MM.1S (cell line): ENCODE results near the gene ARHGAP42.

Experiments used
- DNase-seq: peaks from one replicate; pipeline ENCODE4 v3.0.0-alpha.2; 2015
- H2AFZ ChIP-seq: fragments of 300-600 bp; sonication (generic); 2 replicates; pipeline ENCODE4 v1.6.0; 2016; ENCODE audit warnings: antibody characterized with exemption, low read length
- H3F3A ChIP-seq: fragments of 300-600 bp; sonication (generic); 2 replicates; pipeline ENCODE4 v1.6.1; 2016; ENCODE audit warnings: mild to moderate bottlenecking, antibody characterized with exemption, low read length, moderate library complexity, mixed read lengths; ENCODE audit not compliant: insufficient read depth
- H3K27ac ChIP-seq: fragments of 300-600 bp; sonication (generic); 2 replicates; pipeline ENCODE4 v1.5.1; 2016; ENCODE audit warnings: mild to moderate bottlenecking, low read length
- H3K27me3 ChIP-seq: fragments of 300-600 bp; sonication (generic); replicated peaks from 2 replicates; pipeline ENCODE4 v1.6.0; 2016; ENCODE audit warnings: low read length; ENCODE audit not compliant: insufficient read depth
- H3K36me3 ChIP-seq: fragments of 300-600 bp; sonication (generic); replicated peaks from 2 replicates; pipeline ENCODE4 v1.6.1; 2016; ENCODE audit warnings: mild to moderate bottlenecking, low read length, mixed read lengths; ENCODE audit not compliant: insufficient read depth
- H3K4me1 ChIP-seq: fragments of 300-600 bp; sonication (generic); 2 replicates; pipeline ENCODE4 v1.6.1; 2016; ENCODE audit warnings: low read length, mixed read lengths
- H3K4me2 ChIP-seq: fragments of 300-600 bp; sonication (generic); 2 replicates; pipeline ENCODE4 v1.6.0; 2016; ENCODE audit warnings: low read depth, low read length
- H3K4me3 ChIP-seq: fragments of 300-600 bp; sonication (generic); 2 replicates; pipeline ENCODE4 v1.5.1; 2016; ENCODE audit warnings: low read length, mixed read lengths
- H3K79me2 ChIP-seq: fragments of 300-600 bp; sonication (generic); 2 replicates; pipeline ENCODE4 v1.6.1; 2016; ENCODE audit warnings: mixed run types, low read length, mixed read lengths
- H3K9ac ChIP-seq: fragments of 300-600 bp; sonication (generic); 2 replicates; pipeline ENCODE4 v1.6.1; 2016; ENCODE audit warnings: low read length, mixed read lengths
- H3K9me2 ChIP-seq: fragments of 300-600 bp; sonication (generic); replicated peaks from 2 replicates; pipeline ENCODE4 v1.6.1; 2016; ENCODE audit warnings: mild to moderate bottlenecking, low read length, mixed read lengths; ENCODE audit not compliant: insufficient read depth
- H3K9me3 ChIP-seq: fragments of 300-600 bp; sonication (generic); replicated peaks from 2 replicates; pipeline ENCODE4 v1.6.1; 2016; ENCODE audit warnings: mild to moderate bottlenecking, low read length, mixed read lengths; ENCODE audit not compliant: insufficient read depth
- H4K20me1 ChIP-seq: fragments of 300-600 bp; sonication (generic); 2 replicates; pipeline ENCODE4 v1.6.1; 2016; ENCODE audit warnings: mild to moderate bottlenecking, low read length, moderate library complexity, mixed read lengths; ENCODE audit not compliant: insufficient read depth
- CTCF ChIP-seq: fragments of 300-600 bp; sonication (generic); IDR thresholded peaks from 2 replicates; pipeline ENCODE4 v1.5.1; 2016; ENCODE audit warnings: antibody characterized with exemption, low read length, mixed read lengths
- EZH2 ChIP-seq: fragments of 300-600 bp; sonication (generic); optimal IDR thresholded peaks from 2 replicates; pipeline ENCODE3; 2017; ENCODE audit warnings: low read depth, mild to moderate bottlenecking, antibody characterized with exemption, low read length, mixed read lengths
- EZH2phosphoT487 ChIP-seq: fragments of 300-600 bp; sonication (generic); IDR thresholded peaks from 2 replicates; pipeline ENCODE4 v1.6.1; 2018; ENCODE audit warnings: antibody characterized with exemption, low read length

ARHGAP42 gene

DNA sequence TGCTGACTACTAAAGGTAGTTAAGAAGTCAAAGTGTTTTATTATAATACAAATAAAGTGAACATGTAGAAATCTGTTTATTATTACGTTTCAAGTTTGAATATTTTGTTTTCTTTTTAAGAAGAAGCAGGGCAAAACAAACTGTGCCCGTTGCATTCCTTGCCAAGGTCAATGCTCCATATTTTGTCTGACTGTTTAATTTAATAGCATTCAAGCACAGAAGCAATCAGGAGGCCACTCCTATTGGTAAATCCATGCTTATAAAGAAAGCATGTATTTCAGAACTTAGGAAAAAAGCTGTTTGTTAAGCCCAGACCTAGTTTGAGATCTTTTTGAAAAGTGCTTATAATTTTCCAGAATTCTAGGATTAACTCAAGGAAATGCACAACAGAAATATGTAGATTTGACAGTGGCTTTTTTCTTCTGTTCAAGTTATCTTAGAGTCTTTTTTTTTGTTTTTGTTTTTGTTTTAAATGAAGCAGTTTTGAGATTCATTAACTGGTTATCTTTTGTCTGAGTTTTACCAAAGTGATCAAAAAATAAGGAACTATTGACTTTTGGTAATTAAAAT, 51.7 kb downstream of the ARHGAP42 start:
- Histone ChIP-seq H3K36me3 (no peaks in the 10 kb centered on the region), H2AFZ (no peak overlapping the region), H3F3A (no peaks in the 10 kb centered on the region), H3K4me1 (0 out of 2 replicates have a peak, but pooled peaks cover 16% of the 10 kb centered on the region), H3K9me2 (no peaks in the 10 kb centered on the region), H3K9ac (no peak overlapping the region), H3K27me3 (no peaks in the 10 kb centered on the region), H3K9me3 (no peaks in the 10 kb centered on the region), H3K4me2 (no peak overlapping the region), H3K79me2 (no peaks in the 10 kb centered on the region), H3K27ac (no peak overlapping the region), H3K4me3 (no peak overlapping the region), H4K20me1 (no peaks in the 10 kb centered on the region)
- TF ChIP-seq EZH2phosphoT487 (no peak), CTCF (no peak), EZH2 (no peak)
- no peak for DNase-seq

DNA sequence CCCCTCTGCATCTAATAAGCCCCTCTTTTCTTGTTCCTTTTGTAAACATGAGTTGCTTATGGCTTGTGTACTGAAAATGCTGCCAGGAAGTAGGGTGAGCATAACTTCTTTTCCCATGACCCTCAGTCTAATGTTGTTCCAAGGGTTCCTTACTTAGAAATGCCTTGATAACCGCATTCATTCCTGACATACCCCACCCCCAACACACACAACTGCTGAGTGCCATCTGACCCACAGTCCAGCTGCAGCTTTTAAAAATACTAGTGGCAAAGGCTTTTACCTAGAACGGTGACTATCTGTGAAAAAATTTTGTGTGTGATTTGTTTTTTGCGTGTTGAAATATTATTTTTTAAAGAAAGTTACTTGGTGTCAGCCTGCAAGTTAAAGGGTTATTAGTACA, 52.6 kb downstream of the ARHGAP42 start:
- H3K27ac ChIP-seq, result no peak overlapping the region

DNA sequence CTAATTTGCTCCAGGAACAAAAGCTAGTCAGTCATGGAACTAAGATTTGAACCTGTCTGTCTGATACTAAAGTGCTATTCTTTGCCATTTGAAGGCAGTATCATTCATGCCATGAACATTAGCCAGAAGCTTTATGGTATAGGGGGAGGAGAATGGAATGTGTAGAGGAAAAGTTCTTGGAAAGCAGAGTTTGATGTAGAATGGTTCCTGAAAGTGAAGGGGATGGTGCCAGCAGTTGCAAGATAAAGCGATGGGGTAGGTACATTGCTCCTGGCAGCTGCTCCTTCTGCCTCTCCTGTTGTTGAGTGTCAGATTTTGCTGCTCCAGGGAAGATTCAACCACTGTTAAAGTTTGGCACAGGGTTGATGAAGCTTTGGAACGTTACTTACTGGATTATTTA, 53.4 kb downstream of the ARHGAP42 start:
- Histone ChIP-seq H4K20me1 (no peaks in the 10 kb centered on the region), H3K4me3 (no peak overlapping the region), H3K27ac (no peak overlapping the region), H3K9ac (no peak overlapping the region), H3K27me3 (no peaks in the 10 kb centered on the region), H3K9me2 (no peaks in the 10 kb centered on the region), H3K79me2 (no peaks in the 10 kb centered on the region), H3K9me3 (no peaks in the 10 kb centered on the region), H3F3A (no peaks in the 10 kb centered on the region), H3K4me2 (no peak overlapping the region), H2AFZ (no peak overlapping the region), H3K4me1 (0 out of 2 replicates have a peak, but pooled peaks cover 6% of the 10 kb centered on the region), H3K36me3 (no peaks in the 10 kb centered on the region)
- DNase-seq, result no peak
- TF ChIP-seq CTCF (no peak), EZH2 (no peak), EZH2phosphoT487 (no peak)

More for the DNA sequence above, 52.6 kb downstream of the ARHGAP42 start:
- no peak for TF ChIP-seq EZH2
- TF ChIP-seq CTCF, result no peak
- TF ChIP-seq EZH2phosphoT487, result no peak
- Histone ChIP-seq H3K27me3 (no peaks in the 10 kb centered on the region), H2AFZ (no peak overlapping the region), H3K36me3 (no peaks in the 10 kb centered on the region), H3K4me1 (0 out of 2 replicates have a peak, but pooled peaks cover 13% of the 10 kb centered on the region), H3K9me3 (no peaks in the 10 kb centered on the region), H3K4me3 (no peak overlapping the region), H3K9ac (no peak overlapping the region), H3K4me2 (no peak overlapping the region), H3K79me2 (no peaks in the 10 kb centered on the region), H3K9me2 (no peaks in the 10 kb centered on the region), H3F3A (no peaks in the 10 kb centered on the region), H4K20me1 (no peaks in the 10 kb centered on the region)
- no peak for DNase-seq
